H1 (cell line): Measurements from ENCODE around the gene SLC26A1. TPM values are rescaled to one million over a fixed set of nuclear protein-coding genes. Genes with fewer than 3 reads are reported as not detected.

Experiments used
- CTCF ChIA-PET: fragments of 300-600 bp; sonication (Branson Sonifier 250); formaldehyde crosslinking; loops from one replicate; lab custom pipeline; 2021; ENCODE audit not compliant: partially characterized antibody; lab: Charles Lee
- POLR2A ChIA-PET: fragments of 300-600 bp; sonication (Branson Sonifier 250); formaldehyde crosslinking; loops from one replicate; lab custom pipeline; 2021; ENCODE audit warnings: inconsistent platforms; ENCODE audit not compliant: partially characterized antibody; lab: Charles Lee
- DNase-seq, 2 experiments: peaks; one replicate each; pipeline versions ENCODE4 v3.0.0 to v3.0.0-alpha.2; 2010 to 2022; ENCODE audit warnings: low spot score in 2 of 2, low read depth in 1 of 2, mixed read lengths in 1 of 2
- FAIRE-seq: peaks from 2 replicates; lab custom pipeline; 2011; peaks lifted over from hg19 to GRCh38; lab: Jason Lieb, UNC
- H2AFZ ChIP-seq: 2 replicates; pipeline ENCODE4 v1.8.1; 2012; ENCODE audit warnings: low read length, inconsistent platforms
- H2AK5ac ChIP-seq: 2 replicates; pipeline ENCODE4 v1.6.1; 2013; ENCODE audit warnings: low read depth, low read length
- H2BK120ac ChIP-seq: replicated peaks from 2 replicates; pipeline ENCODE3; 2013; ENCODE audit warnings: low read depth, low read length, inconsistent platforms
- H2BK12ac ChIP-seq: 2 replicates; pipeline ENCODE4 v1.6.1; 2013; ENCODE audit warnings: low read depth, low read length
- H2BK15ac ChIP-seq: 2 replicates; pipeline ENCODE4 v1.6.1; 2013; ENCODE audit warnings: low read length
- H2BK20ac ChIP-seq: 2 replicates; pipeline ENCODE4 v1.6.1; 2013; ENCODE audit warnings: low read length
- H2BK5ac ChIP-seq: 2 replicates; pipeline ENCODE4 v1.6.1; 2013; ENCODE audit warnings: low read depth, low read length
- H3K14ac ChIP-seq: 2 replicates; pipeline ENCODE4 v1.6.1; 2013; ENCODE audit warnings: inconsistent platforms; ENCODE audit not compliant: insufficient read length
- H3K18ac ChIP-seq: 2 replicates; pipeline ENCODE4 v1.6.1; 2013; ENCODE audit warnings: low read length; ENCODE audit errors: extremely low read depth
- H3K23ac ChIP-seq: 2 replicates; pipeline ENCODE4 v1.6.1; 2013; ENCODE audit warnings: inconsistent platforms; ENCODE audit not compliant: insufficient read length
- H3K23me2 ChIP-seq: 2 replicates; pipeline ENCODE4 v1.6.1; 2013; ENCODE audit warnings: low read depth, low read length
- H3K27ac ChIP-seq: 2 replicates; pipeline ENCODE4 v1.6.1; 2011; ENCODE audit warnings: low read depth, low read length, inconsistent platforms
- H3K27me3 ChIP-seq, 4 experiments: replicated peaks in 1 of 4; 1 replicate in 1 of 4; 2 replicates in 3 of 4; pipeline versions ENCODE4 v1.6.1 to v1.8.1; 2011 to 2013; ENCODE audit warnings: low read length in 3 of 4, mild to moderate bottlenecking in 3 of 4, inconsistent platforms in 2 of 4, mixed read lengths in 2 of 4, moderate library complexity in 1 of 4; ENCODE audit not compliant: control insufficient read depth in 3 of 4, insufficient read depth in 3 of 4; ENCODE audit errors: extremely low read depth in 1 of 4
- H3K36me3 ChIP-seq, 4 experiments: 2 replicates each; pipeline versions ENCODE4 v1.6.1 to v1.8.1; 2011 to 2013; ENCODE audit warnings: mild to moderate bottlenecking in 4 of 4, low read length in 3 of 4, moderate library complexity in 2 of 4, control low read depth in 1 of 4, inconsistent platforms in 1 of 4; ENCODE audit not compliant: insufficient read depth in 4 of 4, control insufficient read depth in 2 of 4
- H3K4ac ChIP-seq: replicated peaks from 2 replicates; pipeline ENCODE3; 2013; ENCODE audit warnings: low read length, low read depth, mixed read lengths, inconsistent platforms; ENCODE audit not compliant: insufficient read length
- H3K4me1 ChIP-seq, 4 experiments: replicated peaks in 1 of 4; 1 replicate in 1 of 4; 2 replicates in 3 of 4; pipeline versions ENCODE4 v1.6.1 to v1.8.1; 2011 to 2013; ENCODE audit warnings: low read length in 3 of 4, inconsistent platforms in 2 of 4, mixed read lengths in 1 of 4; ENCODE audit not compliant: insufficient read depth in 4 of 4, control insufficient read depth in 3 of 4
- H3K4me2 ChIP-seq, 2 experiments: 2 replicates each; pipeline versions ENCODE4 v1.6.1 to v1.8.1; 2011 to 2013; ENCODE audit warnings: low read depth in 2 of 2, low read length in 2 of 2, control low read depth in 1 of 2, inconsistent platforms in 1 of 2, mild to moderate bottlenecking in 1 of 2; ENCODE audit not compliant: insufficient read depth in 1 of 2
- H3K4me3 ChIP-seq, 4 experiments: fragments of 200-600, 300-600 bp in 1 of 4; sonication (generic), shearing (Covaris generic), sonication (Bioruptor Twin) in 1 of 4; 2 replicates each; pipeline versions ENCODE4 v1.5.1 to v1.8.1; 2011 to 2016; ENCODE audit warnings: low read length in 4 of 4, low read depth in 3 of 4, control low read depth in 2 of 4, inconsistent platforms in 2 of 4, mild to moderate bottlenecking in 2 of 4, mixed read lengths in 1 of 4, moderate library complexity in 1 of 4; ENCODE audit not compliant: insufficient read depth in 2 of 4; ENCODE audit errors: extremely low read depth in 1 of 4
- H3K56ac ChIP-seq: replicated peaks from 2 replicates; pipeline ENCODE3; 2013; ENCODE audit warnings: low read depth, mild to moderate bottlenecking, mixed read lengths, low read length, inconsistent platforms; ENCODE audit not compliant: insufficient read length
- H3K79me1 ChIP-seq: 2 replicates; pipeline ENCODE4 v1.6.1; 2013; ENCODE audit warnings: low read depth, low read length, control low read depth
- H3K79me2 ChIP-seq, 2 experiments: 2 replicates each; pipeline versions ENCODE4 v1.6.1 to v1.8.1; 2012 to 2013; ENCODE audit warnings: low read length in 2 of 2, mild to moderate bottlenecking in 2 of 2, inconsistent platforms in 1 of 2; ENCODE audit not compliant: insufficient read depth in 2 of 2, control insufficient read depth in 1 of 2
- H3K9ac ChIP-seq, 4 experiments: replicated peaks in 1 of 4; 1 replicate in 1 of 4; 2 replicates in 3 of 4; pipeline versions ENCODE4 v1.6.1 to v1.8.1; 2011 to 2013; ENCODE audit warnings: low read depth in 3 of 4, low read length in 3 of 4, control low read depth in 2 of 4, mild to moderate bottlenecking in 2 of 4, moderate library complexity in 2 of 4, inconsistent platforms in 1 of 4; ENCODE audit errors: extremely low read depth in 1 of 4
- H3K9me3 ChIP-seq, 2 experiments: 2 replicates each; pipeline versions ENCODE4 v1.6.1 to v1.8.1; 2012 to 2013; ENCODE audit warnings: mild to moderate bottlenecking in 2 of 2, moderate library complexity in 2 of 2, control low read depth in 1 of 2, inconsistent platforms in 1 of 2, low read depth in 1 of 2, low read length in 1 of 2, mixed read lengths in 1 of 2; ENCODE audit not compliant: insufficient read depth in 2 of 2
- H4K20me1 ChIP-seq, 2 experiments: replicated peaks in 1 of 2; 2 replicates each; pipeline versions ENCODE3 to v1.8.1; 2011 to 2013; ENCODE audit warnings: inconsistent platforms in 2 of 2, low read length in 2 of 2, mild to moderate bottlenecking in 1 of 2; ENCODE audit not compliant: insufficient read depth in 2 of 2, control insufficient read depth in 1 of 2
- H4K5ac ChIP-seq: 2 replicates; pipeline ENCODE4 v1.6.1; 2013; ENCODE audit warnings: low read length, low read depth, mixed read lengths, inconsistent platforms; ENCODE audit not compliant: insufficient read length
- H4K8ac ChIP-seq: 2 replicates; pipeline ENCODE4 v1.8.0; 2013; ENCODE audit warnings: mild to moderate bottlenecking, moderate library complexity, low read length, inconsistent platforms; ENCODE audit not compliant: insufficient read depth; ENCODE audit errors: extremely low read depth
- H4K91ac ChIP-seq: replicated peaks from 2 replicates; pipeline ENCODE3; 2013; ENCODE audit warnings: low read length, mixed read lengths, inconsistent platforms; ENCODE audit not compliant: insufficient read length
- CHD1 ChIP-seq: IDR thresholded peaks from 2 replicates; pipeline ENCODE4 v1.6.1; 2012; ENCODE audit warnings: low read depth, low read length, improper control_type of control experiment
- JUND ChIP-seq: IDR thresholded peaks from 2 replicates; pipeline ENCODE4 v1.6.1; 2011; ENCODE audit warnings: mild to moderate bottlenecking, improper control_type of control experiment, low read length
- KDM5A ChIP-seq: fragments of 200-600 bp; IDR thresholded peaks from 2 replicates; pipeline ENCODE4 v1.7.1; 2012; ENCODE audit warnings: mild to moderate bottlenecking, low read length, inconsistent platforms, mixed read lengths
- RBBP5 ChIP-seq: IDR thresholded peaks from 2 replicates; pipeline ENCODE4 v1.7.1; 2012; ENCODE audit warnings: low read depth, mild to moderate bottlenecking, inconsistent platforms, low read length, moderate library complexity, borderline replicate concordance
- WGBS, 2 experiments: shearing (Covaris generic) in 1 of 2; methylation state at CpG; one replicate each; pipeline versions ENCODE4 v1.1.6 to v1.1.7; 2013 to 2015; ENCODE audit warnings: low lambda C conversion rate in 2 of 2, mixed read lengths in 2 of 2, inconsistent platforms in 1 of 2, low coverage in 1 of 2, missing lambda C conversion rate in 1 of 2; ENCODE audit not compliant: insufficient replicate concordance in 2 of 2, insufficient coverage in 1 of 2, insufficient read length in 1 of 2; ENCODE audit errors: extremely low coverage in 1 of 2, missing lambda C conversion rate in 1 of 2; 5-methylcytosine and 5-hydroxymethylcytosine counted together
- polyA plus RNA-seq, 7 experiments: library from polyadenylated mRNA; depleted of rRNA in 3 of 7; stranded (reverse) in 5 of 7; unstranded in 2 of 7; fragments of >200 nt in 5 of 7; fragments of 200-250 nt in 2 of 7; gene quantifications; 1 replicate in 5 of 7; 2 replicates in 1 of 7; 4 replicates in 1 of 7; pipeline versions ENCODE4 v1.2.1 to v1.2.3, GENCODE V29; 2011 to 2013; ENCODE audit warnings: missing spikeins in 2 of 7, mixed read lengths in 2 of 7
- total RNA-seq: library from RNA; stranded (reverse); fragmentation: NEBNext Ultra II Directional; extraction: Animal tissue kit (Norgen Biotek cat#: 25700); gene quantifications from 2 replicates; pipeline ENCODE4 v1.2.1, GENCODE V29; 2021

Gene SLC26A1
- total and polyA plus RNA-seq, 2 of the 8 experiments (the other 6 are each of a cell fraction or from before 2014, with no cell fraction given) = 0.11 TPM; not detected in 1

DNA sequence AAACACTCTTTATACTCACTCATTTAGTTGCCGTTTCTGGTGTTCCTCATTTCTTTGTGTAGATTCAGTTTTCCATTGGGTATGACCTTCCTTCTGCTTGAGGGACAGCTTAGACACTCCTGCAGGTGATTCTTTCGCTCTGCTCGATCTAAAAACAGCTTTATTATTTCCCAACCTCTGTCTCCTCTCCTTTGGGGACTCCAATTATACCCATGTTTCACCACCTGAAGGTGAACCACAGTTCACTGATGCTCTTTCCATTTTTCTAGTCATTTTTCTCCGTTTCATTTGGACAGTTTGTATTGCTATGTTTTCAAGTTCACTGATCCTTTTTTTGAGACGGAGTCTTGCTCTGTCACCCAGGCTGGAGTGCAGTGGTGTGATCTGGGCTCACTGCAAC lies 13.7 kb upstream of the SLC26A1 start:
- H3K23me2 ChIP-seq = peaks cover 26% of the 10 kb centered on the region; the same call in 1 of the 2 replicates
- no peak overlapping the region for H4K91ac ChIP-seq
- no peak overlapping the region for H2BK15ac ChIP-seq
- no peak overlapping the region for H3K18ac ChIP-seq
- no peaks in the 10 kb centered on the region for H3K9me3 ChIP-seq
- ChIA-PET POLR2A (no interaction called here), CTCF (no interaction called here)
- H3K4me1 ChIP-seq = peaks cover 0 to 17% (median 14%) of the 10 kb centered on the region in 4 experiments; a peak in 6 of 7 replicates
- no peak for TF ChIP-seq KDM5A
- TF ChIP-seq JUND = no peak
- no peak for TF ChIP-seq RBBP5
- no peak for TF ChIP-seq CHD1
- DNase-seq (no peak), FAIRE-seq (no peak)
- H3K36me3 ChIP-seq = no peaks in the 10 kb centered on the region
- no peak overlapping the region for H3K56ac ChIP-seq
- no peak overlapping the region for H2BK20ac ChIP-seq
- no peak overlapping the region for H3K14ac ChIP-seq
- H2BK120ac ChIP-seq = no peak overlapping the region
- no peak overlapping the region for H3K4me2 ChIP-seq
- no peak overlapping the region for H4K8ac ChIP-seq
- H3K23ac ChIP-seq = no peak overlapping the region
- no peak overlapping the region for H2AFZ ChIP-seq
- H3K9ac ChIP-seq = no peak overlapping the region
- no peaks in the 10 kb centered on the region for H3K79me2 ChIP-seq
- 88% methylated on average over 5 of the region's 5 CpGs; no CpG with 5 or more reads in 1 of the 2 experiments for WGBS, 2 experiments
- no peak overlapping the region for H3K27ac ChIP-seq
- H3K27me3 ChIP-seq = peaks cover 47 to 84% (median 79%) of the 10 kb centered on the region in 4 experiments
- no peak overlapping the region for H4K5ac ChIP-seq
- no peak overlapping the region for H2BK12ac ChIP-seq
- H3K4me3 ChIP-seq = no peak overlapping the region
- H2AK5ac ChIP-seq = no peak overlapping the region
- no peaks in the 10 kb centered on the region for H3K79me1 ChIP-seq
- H4K20me1 ChIP-seq = peaks cover 0 to 11% of the 10 kb centered on the region in 2 experiments
- no peak overlapping the region for H3K4ac ChIP-seq
- H2BK5ac ChIP-seq = no peak overlapping the region
